Measurements from ENCODE around the gene CYB5R4. TPM values are rescaled to one million over a fixed set of nuclear protein-coding genes. Genes with fewer than 3 reads are reported as not detected.
"Not testable (repeated sequence)": the region's sequence is repeated elsewhere in the genome, so short reads cannot be mapped to it uniquely, and the experiment has no call there.

Gene CYB5R4
- total and polyA plus RNA-seq, 2 of the 13 experiments (the other 11 are each of a cell fraction or from before 2014, with no cell fraction given): 5.3 to 26.1 TPM

DNA sequence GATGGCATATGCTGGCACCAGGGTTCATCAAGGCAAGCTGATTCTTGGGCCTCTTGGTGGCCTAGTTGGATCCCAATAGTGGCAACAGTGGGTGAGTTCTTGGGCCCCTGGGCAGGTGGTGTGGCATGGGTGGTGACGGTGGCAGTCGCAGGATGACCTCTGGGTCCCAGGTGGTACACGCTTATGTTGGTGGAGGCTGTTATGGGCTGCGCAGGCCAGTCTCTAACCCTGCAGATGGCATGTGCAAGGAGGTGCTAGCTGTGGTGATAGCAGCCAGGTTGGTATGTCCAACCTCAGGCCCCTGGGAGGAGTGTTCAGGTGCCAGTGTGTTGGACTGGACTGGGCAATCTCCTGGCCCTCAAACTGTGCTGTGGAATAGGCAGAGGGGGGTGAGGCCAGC lies 46.2 kb downstream of the CYB5R4 start (continued):
- TF ChIP-seq, protein P1, sequence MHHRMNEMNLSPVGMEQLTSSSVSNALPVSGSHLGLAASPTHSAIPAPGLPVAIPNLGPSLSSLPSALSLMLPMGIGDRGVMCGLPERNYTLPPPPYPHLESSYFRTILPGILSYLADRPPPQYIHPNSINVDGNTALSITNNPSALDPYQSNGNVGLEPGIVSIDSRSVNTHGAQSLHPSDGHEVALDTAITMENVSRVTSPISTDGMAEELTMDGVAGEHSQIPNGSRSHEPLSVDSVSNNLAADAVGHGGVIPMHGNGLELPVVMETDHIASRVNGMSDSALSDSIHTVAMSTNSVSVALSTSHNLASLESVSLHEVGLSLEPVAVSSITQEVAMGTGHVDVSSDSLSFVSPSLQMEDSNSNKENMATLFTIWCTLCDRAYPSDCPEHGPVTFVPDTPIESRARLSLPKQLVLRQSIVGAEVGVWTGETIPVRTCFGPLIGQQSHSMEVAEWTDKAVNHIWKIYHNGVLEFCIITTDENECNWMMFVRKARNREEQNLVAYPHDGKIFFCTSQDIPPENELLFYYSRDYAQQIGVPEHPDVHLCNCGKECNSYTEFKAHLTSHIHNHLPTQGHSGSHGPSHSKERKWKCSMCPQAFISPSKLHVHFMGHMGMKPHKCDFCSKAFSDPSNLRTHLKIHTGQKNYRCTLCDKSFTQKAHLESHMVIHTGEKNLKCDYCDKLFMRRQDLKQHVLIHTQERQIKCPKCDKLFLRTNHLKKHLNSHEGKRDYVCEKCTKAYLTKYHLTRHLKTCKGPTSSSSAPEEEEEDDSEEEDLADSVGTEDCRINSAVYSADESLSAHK (CRISPR knock-in tag; IDR thresholded peaks at IDR 0.05; ENCODE audit: borderline replicate concordance): no peak
- no peak for TF ChIP-seq ZNF136 (CRISPR knock-in tag; IDR thresholded peaks at IDR 0.05; ENCODE audit: low read depth)
- no peak for TF ChIP-seq SMC3 (IDR thresholded peaks at IDR 0.05; ENCODE audit: low read length)
- TF ChIP-seq, protein P2, sequence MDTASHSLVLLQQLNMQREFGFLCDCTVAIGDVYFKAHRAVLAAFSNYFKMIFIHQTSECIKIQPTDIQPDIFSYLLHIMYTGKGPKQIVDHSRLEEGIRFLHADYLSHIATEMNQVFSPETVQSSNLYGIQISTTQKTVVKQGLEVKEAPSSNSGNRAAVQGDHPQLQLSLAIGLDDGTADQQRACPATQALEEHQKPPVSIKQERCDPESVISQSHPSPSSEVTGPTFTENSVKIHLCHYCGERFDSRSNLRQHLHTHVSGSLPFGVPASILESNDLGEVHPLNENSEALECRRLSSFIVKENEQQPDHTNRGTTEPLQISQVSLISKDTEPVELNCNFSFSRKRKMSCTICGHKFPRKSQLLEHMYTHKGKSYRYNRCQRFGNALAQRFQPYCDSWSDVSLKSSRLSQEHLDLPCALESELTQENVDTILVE (CRISPR knock-in tag; IDR thresholded peaks at IDR 0.05): no peak
- TF ChIP-seq, protein P3, sequence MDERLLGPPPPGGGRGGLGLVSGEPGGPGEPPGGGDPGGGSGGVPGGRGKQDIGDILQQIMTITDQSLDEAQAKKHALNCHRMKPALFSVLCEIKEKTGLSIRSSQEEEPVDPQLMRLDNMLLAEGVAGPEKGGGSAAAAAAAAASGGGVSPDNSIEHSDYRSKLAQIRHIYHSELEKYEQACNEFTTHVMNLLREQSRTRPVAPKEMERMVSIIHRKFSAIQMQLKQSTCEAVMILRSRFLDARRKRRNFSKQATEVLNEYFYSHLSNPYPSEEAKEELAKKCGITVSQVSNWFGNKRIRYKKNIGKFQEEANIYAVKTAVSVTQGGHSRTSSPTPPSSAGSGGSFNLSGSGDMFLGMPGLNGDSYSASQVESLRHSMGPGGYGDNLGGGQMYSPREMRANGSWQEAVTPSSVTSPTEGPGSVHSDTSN (CRISPR knock-in tag; IDR thresholded peaks at IDR 0.05): no peak
- no peak for TF ChIP-seq SETDB1 (CRISPR knock-in tag; IDR thresholded peaks at IDR 0.05; ENCODE audit: borderline replicate concordance)
- TF ChIP-seq STAT5B (CRISPR knock-in tag; IDR thresholded peaks at IDR 0.05): no peak

DNA sequence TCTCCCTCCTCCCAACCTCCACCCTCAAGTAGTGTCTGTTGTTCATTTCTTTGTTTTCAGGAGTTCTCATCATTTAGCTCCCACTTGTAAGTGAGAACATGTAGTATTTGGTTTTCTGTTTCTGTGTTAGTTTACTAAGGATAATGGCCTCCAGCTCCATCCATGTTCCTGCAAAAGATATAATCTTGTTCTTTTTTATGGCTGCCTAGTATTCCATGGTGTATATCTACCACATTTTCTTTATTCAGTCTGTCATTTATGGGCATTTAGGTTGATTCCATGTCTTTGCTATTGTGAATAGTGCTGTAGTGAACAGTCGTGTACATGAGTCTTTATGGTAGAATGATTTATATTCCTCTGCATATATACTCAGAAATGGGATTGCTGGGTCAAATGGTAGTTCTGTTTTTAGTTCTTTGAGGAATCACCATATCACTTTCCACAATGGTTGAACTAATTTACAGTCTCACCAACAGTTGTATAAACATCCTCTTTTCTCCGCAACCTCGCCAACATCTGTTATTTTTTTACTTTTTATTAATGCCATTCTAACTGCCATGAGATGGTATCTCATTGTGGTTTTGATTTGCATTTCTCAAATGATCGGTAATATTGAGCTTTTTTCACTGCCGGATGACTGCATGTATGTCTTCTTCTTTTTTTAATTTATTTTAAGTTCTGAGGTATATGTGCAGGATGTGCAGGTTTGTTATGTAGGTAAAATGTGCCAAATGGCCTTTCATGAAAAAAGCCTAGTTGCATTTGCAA lies 48.3 kb downstream of the CYB5R4 start:
- 97% methylated on average over 5 of the region's 5 CpGs for WGBS (ENCODE audit: low lambda C conversion rate)
- not testable (repeated sequence) for FAIRE-seq, ATAC-seq

More for the DNA sequence above, 48.3 kb downstream of the CYB5R4 start:
- in situ Hi-C loops (cut with HindIII; ENCODE audit: extremely low pct_ligation_motif_present, low pct_unique_long_range_greater_than_20kb); H3K9ac ChIP-seq (ENCODE audit: insufficient read depth, low read depth, low read length); H3K4me3 ChIP-seq (replicated peaks in 1 of 3; ENCODE audit: insufficient read depth in 1 of 3, low read depth in 2 of 3, low read length in 3 of 3); H3K36me3 ChIP-seq (replicated peaks in 1 of 2; ENCODE audit: control insufficient read depth in 1 of 2, insufficient read depth in 2 of 2, low read length in 2 of 2); H3K4me2 ChIP-seq (ENCODE audit: low read depth, low read length); CTCF ChIA-PET (ENCODE audit: low intra/inter-chr PET ratio, low total read pairs); H2AFZ ChIP-seq (ENCODE audit: low read length); H3K79me2 ChIP-seq (ENCODE audit: insufficient read depth, low read length); POLR2A ChIA-PET; H3K27me3 ChIP-seq (ENCODE audit: control insufficient read depth in 1 of 2, insufficient read depth in 2 of 2, low read length in 2 of 2); H4K20me1 ChIP-seq (ENCODE audit: insufficient read depth, low read length); H3K27ac ChIP-seq (ENCODE audit: extremely low read length, insufficient read depth, low read length); BruUV-seq (replicated peaks); DNase-seq (ENCODE audit: low spot score); H3K9me3 ChIP-seq (ENCODE audit: low read length); intact Hi-C loops (cut with micrococcal nuclease; ENCODE audit: unreplicated experiment): not testable (repeated sequence)
- peaks cover 12% of the 10 kb centered on the region for H3K4me1 ChIP-seq (ENCODE audit: insufficient read depth, low read length)

Measured in HepG2 (cell line).